Measurements from ENCODE around the gene MARCO. TPM values are rescaled to one million over a fixed set of nuclear protein-coding genes. Genes with fewer than 3 reads are reported as not detected.

Gene MARCO
- total RNA-seq, 1 experiment from 2014 or later = 0.43 TPM

- H3K27ac Mint-ChIP-seq (ENCODE audit: unreplicated experiment) = no peak overlapping the region
- no peaks in the 10 kb centered on the region for H3K9me3 Mint-ChIP-seq (ENCODE audit: unreplicated experiment)
- intact Hi-C loops (cut with micrococcal nuclease; ENCODE audit: unreplicated experiment) = no loop called here
- Histone ChIP-seq H3K4me3 (ENCODE audit: low read depth, low read length) (no peak overlapping the region), H3K4me1 (no peaks in the 10 kb centered on the region), H3K36me3 (ENCODE audit: control insufficient read depth, insufficient read depth, low read length) (no peaks in the 10 kb centered on the region), H3K27me3 (replicated peaks; ENCODE audit: control insufficient read depth, insufficient read depth, low read length) (no peaks in the 10 kb centered on the region), H3K9me3 (no peaks in the 10 kb centered on the region)
- H3K27me3 Mint-ChIP-seq (ENCODE audit: insufficient read depth, unreplicated experiment) = peaks cover 6% of the 10 kb centered on the region
- H3K36me3 Mint-ChIP-seq (ENCODE audit: insufficient read depth, unreplicated experiment) = no peaks in the 10 kb centered on the region
- H3K4me3 Mint-ChIP-seq (ENCODE audit: unreplicated experiment) = no peak overlapping the region
- TF ChIP-seq CTCF (IDR thresholded peaks at IDR 0.05; ENCODE audit: insufficient read depth in 1 of 2, low read depth in 1 of 2, low read length in 1 of 2, severe bottlenecking in 1 of 2, unreplicated experiment in 1 of 2) = no peak
- DNase-seq = no peak
- no TSS peak for BruUV-seq (replicated peaks)
- ChIA-PET CTCF (no interaction called here), POLR2A (no interaction called here)
- H3K4me1 Mint-ChIP-seq (ENCODE audit: low read depth, unreplicated experiment) = no peaks in the 10 kb centered on the region
These were observed 80.7 kb downstream of the MARCO start for GRCh38 chr2:119022678-119023077.

GRCh38 chr2:119023534-119023933, 81.5 kb downstream of the MARCO start:
- intact Hi-C loops (cut with micrococcal nuclease; ENCODE audit: unreplicated experiment) = no loop called here
- Mint-ChIP-seq H3K36me3 (ENCODE audit: insufficient read depth, unreplicated experiment) (no peaks in the 10 kb centered on the region), H3K4me1 (ENCODE audit: low read depth, unreplicated experiment) (no peaks in the 10 kb centered on the region), H3K27ac (ENCODE audit: unreplicated experiment) (no peak overlapping the region), H3K27me3 (ENCODE audit: insufficient read depth, unreplicated experiment) (peaks cover 10% of the 10 kb centered on the region), H3K4me3 (ENCODE audit: unreplicated experiment) (no peak overlapping the region), H3K9me3 (ENCODE audit: unreplicated experiment) (peaks cover 7% of the 10 kb centered on the region)
- Histone ChIP-seq H3K4me3 (ENCODE audit: low read depth, low read length) (no peak overlapping the region), H3K36me3 (ENCODE audit: control insufficient read depth, insufficient read depth, low read length) (no peaks in the 10 kb centered on the region), H3K27me3 (replicated peaks; ENCODE audit: control insufficient read depth, insufficient read depth, low read length) (no peaks in the 10 kb centered on the region), H3K4me1 (no peaks in the 10 kb centered on the region), H3K9me3 (no peaks in the 10 kb centered on the region)
- ChIA-PET POLR2A (no interaction called here), CTCF (no interaction called here)
- no TSS peak for BruUV-seq (replicated peaks)
- TF ChIP-seq CTCF (IDR thresholded peaks at IDR 0.05; ENCODE audit: insufficient read depth in 1 of 2, low read depth in 1 of 2, low read length in 1 of 2, severe bottlenecking in 1 of 2, unreplicated experiment in 1 of 2) = no peak
- no peak for DNase-seq

- H3K36me3 ChIP-seq (ENCODE audit: control insufficient read depth, insufficient read depth, low read length) = no peaks in the 10 kb centered on the region
- no peak overlapping the region for H3K4me3 Mint-ChIP-seq (ENCODE audit: unreplicated experiment)
- BruUV-seq (replicated peaks) = no TSS peak
- H3K9me3 Mint-ChIP-seq (ENCODE audit: unreplicated experiment) = peaks cover 9% of the 10 kb centered on the region
- H3K36me3 Mint-ChIP-seq (ENCODE audit: insufficient read depth, unreplicated experiment) = no peaks in the 10 kb centered on the region
- H3K9me3 ChIP-seq = no peaks in the 10 kb centered on the region
- POLR2A ChIA-PET = no interaction called here
- H3K27me3 ChIP-seq (replicated peaks; ENCODE audit: control insufficient read depth, insufficient read depth, low read length) = no peaks in the 10 kb centered on the region
- no peaks in the 10 kb centered on the region for H3K4me1 Mint-ChIP-seq (ENCODE audit: low read depth, unreplicated experiment)
- TF ChIP-seq CTCF (IDR thresholded peaks at IDR 0.05; ENCODE audit: insufficient read depth in 1 of 2, low read depth in 1 of 2, low read length in 1 of 2, severe bottlenecking in 1 of 2, unreplicated experiment in 1 of 2) = no peak
- H3K4me3 ChIP-seq (ENCODE audit: low read depth, low read length) = no peak overlapping the region
- peaks cover 7% of the 10 kb centered on the region for H3K27me3 Mint-ChIP-seq (ENCODE audit: insufficient read depth, unreplicated experiment)
- H3K4me1 ChIP-seq = no peaks in the 10 kb centered on the region
- no peak overlapping the region for H3K27ac Mint-ChIP-seq (ENCODE audit: unreplicated experiment)
- no peak for DNase-seq
- intact Hi-C loops (cut with micrococcal nuclease; ENCODE audit: unreplicated experiment) = no loop called here
- CTCF ChIA-PET = no interaction called here
These were observed 82.2 kb downstream of the MARCO start for GRCh38 chr2:119024152-119024551.
